HCT116 (cell line): ENCODE results near the gene CDK19. TPM values are rescaled to one million over a fixed set of nuclear protein-coding genes. Genes with fewer than 3 reads are reported as not detected.

ENCODE experiments used
- ATAC-seq: fragments of 200-7000 bp; cut with Tn5 transposase; 2 replicates; pipeline ENCODE4 v1.9.1; 2020; ENCODE audit warnings: mild to moderate bottlenecking, moderate library complexity
- BruUV-seq: library from RNA; stranded (reverse); fragments of 400-500 nt; replicated peaks from 2 replicates; lab custom pipeline; 2021; lab: Mats Ljungman, UMichigan
- CTCF ChIA-PET: fragments of 300-600 bp; sonication (Branson Sonifier 250); formaldehyde crosslinking; loops from one replicate; lab custom pipeline; 2021; ENCODE audit warnings: antibody characterized with exemption; lab: Charles Lee
- POLR2A ChIA-PET: fragments of 300-600, 350-600 bp; sonication (Branson Sonifier 250); formaldehyde crosslinking; loops from one replicate; lab custom pipeline; 2021; ENCODE audit warnings: antibody characterized with exemption; lab: Charles Lee
- RAD21 ChIA-PET, 2 experiments: fragments of 300-600 bp; sonication (Branson Sonifier 250); formaldehyde crosslinking; loops; one replicate each; lab custom pipeline; 2023; ENCODE audit warnings: low total read pairs in 2 of 2; ENCODE audit not compliant: uncharacterized antibody in 2 of 2, unreplicated experiment in 2 of 2, low non-redundant PET in 1 of 2; lab: Charles Lee
- DNase-seq: peaks from one replicate; pipeline ENCODE4 v3.0.0-alpha.2; 2010; ENCODE audit warnings: low read depth, low spot score
- H2AFZ ChIP-seq: fragments of 200-600 bp; shearing (Covaris generic), sonication (generic); 2 replicates; pipeline ENCODE4 v1.6.1; 2017; ENCODE audit warnings: low read depth, mixed run types, mixed read lengths, antibody characterized with exemption, low read length; ENCODE audit not compliant: poor library complexity, severe bottlenecking
- H3K27ac ChIP-seq: 2 replicates; pipeline ENCODE4 v1.5.1; 2012; ENCODE audit warnings: low read depth, low read length
- H3K27me3 ChIP-seq: fragments of 200-600 bp; sonication (generic); 2 replicates; pipeline ENCODE4 v1.6.1; 2016; ENCODE audit warnings: mixed run types, low read length, mixed read lengths; ENCODE audit not compliant: insufficient read depth
- H3K36me3 ChIP-seq, 2 experiments: fragments of 200-500 bp in 1 of 2; fragments of 200-600 bp in 1 of 2; sonication (Bioruptor generic) in 1 of 2; sonication (generic) in 1 of 2; 2 replicates each; pipeline versions ENCODE4 v1.5.1 to v1.6.1; 2014 to 2016; ENCODE audit warnings: low read length in 2 of 2, inconsistent platforms in 1 of 2, mixed read lengths in 1 of 2, mixed run types in 1 of 2; ENCODE audit not compliant: insufficient read depth in 2 of 2, control insufficient read depth in 1 of 2
- H3K4me1 ChIP-seq, 2 experiments: fragments of 200-600 bp in 1 of 2; sonication (generic) in 1 of 2; 2 replicates each; pipeline versions ENCODE4 v1.5.1 to v1.6.1; 2012 to 2017; ENCODE audit warnings: low read length in 2 of 2, inconsistent platforms in 1 of 2, mild to moderate bottlenecking in 1 of 2, mixed read lengths in 1 of 2, mixed run types in 1 of 2, moderate library complexity in 1 of 2; ENCODE audit not compliant: insufficient read depth in 2 of 2, control insufficient read depth in 1 of 2
- H3K4me2 ChIP-seq: fragments of 200-600 bp; sonication (generic); 2 replicates; pipeline ENCODE4 v1.6.1; 2017; ENCODE audit warnings: mixed run types, low read length, mixed read lengths
- H3K4me3 ChIP-seq, 2 experiments: fragments of 200-600 bp in 1 of 2; sonication (generic) in 1 of 2; replicated peaks in 1 of 2; 2 replicates each; pipeline ENCODE4 v1.5.1; 2011 to 2016; ENCODE audit warnings: low read length in 2 of 2, control low read depth in 1 of 2, low read depth in 1 of 2, mild to moderate bottlenecking in 1 of 2, mixed read lengths in 1 of 2, mixed run types in 1 of 2
- H3K79me2 ChIP-seq: fragments of 200-600 bp; sonication (generic); 2 replicates; pipeline ENCODE4 v1.6.1; 2017; ENCODE audit warnings: mild to moderate bottlenecking, mixed run types, low read length, moderate library complexity, mixed read lengths; ENCODE audit not compliant: insufficient read depth
- H3K9ac ChIP-seq: fragments of 200-600 bp; sonication (generic); 2 replicates; pipeline ENCODE4 v1.6.1; 2016; ENCODE audit warnings: low read length, mixed read lengths
- H3K9me2 ChIP-seq: fragments of 200-600 bp; sonication (generic), shearing (Covaris generic); 2 replicates; pipeline ENCODE4 v1.6.1; 2017; ENCODE audit warnings: mixed run types, mild to moderate bottlenecking, moderate library complexity; ENCODE audit not compliant: insufficient read depth
- H3K9me3 ChIP-seq, 2 experiments: fragments of 200-500 bp in 1 of 2; fragments of 200-600 bp in 1 of 2; sonication (Bioruptor generic) in 1 of 2; sonication (generic) in 1 of 2; 2 replicates each; pipeline ENCODE4 v1.6.1; 2014 to 2017; ENCODE audit warnings: low read length in 2 of 2, mixed read lengths in 2 of 2, inconsistent platforms in 1 of 2, low read depth in 1 of 2, mild to moderate bottlenecking in 1 of 2, mixed run types in 1 of 2, moderate library complexity in 1 of 2; ENCODE audit not compliant: control insufficient read depth in 1 of 2, insufficient read depth in 1 of 2
- H4K20me1 ChIP-seq: fragments of 200-600 bp; sonication (generic), shearing (Covaris generic); 2 replicates; pipeline ENCODE4 v1.6.1; 2017; ENCODE audit warnings: mixed run types, mild to moderate bottlenecking, moderate library complexity; ENCODE audit not compliant: insufficient read depth
- CEBPB ChIP-seq: IDR thresholded peaks from 2 replicates; pipeline ENCODE4 v1.6.1; 2012; ENCODE audit warnings: low read depth
- EGR1 ChIP-seq: IDR thresholded peaks from 2 replicates; pipeline ENCODE4 v1.6.1; 2012; ENCODE audit warnings: low read depth
- ELF1 ChIP-seq: IDR thresholded peaks from 2 replicates; pipeline ENCODE4 v1.6.1; 2012; ENCODE audit warnings: low read depth, borderline replicate concordance
- EZH2 ChIP-seq: fragments of 200-600 bp; sonication (generic); IDR thresholded peaks from 2 replicates; pipeline ENCODE4 v1.6.1; 2017; ENCODE audit warnings: antibody characterized with exemption, mixed run types
- EZH2phosphoT487 ChIP-seq: fragments of 200-600 bp; IDR thresholded peaks from 2 replicates; pipeline ENCODE4 v1.6.1; 2018; ENCODE audit warnings: antibody characterized with exemption, borderline replicate concordance
- POLR2A ChIP-seq: IDR thresholded peaks from 2 replicates; pipeline ENCODE4 v1.7.0; 2011; ENCODE audit warnings: borderline replicate concordance; ENCODE audit not compliant: insufficient read depth, insufficient read length; ENCODE audit errors: extremely low read depth
- POLR2AphosphoS5 ChIP-seq: IDR thresholded peaks from 2 replicates; pipeline ENCODE4 v1.6.1; 2011; ENCODE audit warnings: mild to moderate bottlenecking, low read depth, low read length, moderate library complexity
- SIN3A ChIP-seq: IDR thresholded peaks from 2 replicates; pipeline ENCODE4 v1.6.1; 2012; ENCODE audit warnings: low read depth
- SP1 ChIP-seq: IDR thresholded peaks from 2 replicates; pipeline ENCODE4 v1.6.1; 2012; ENCODE audit warnings: low read depth
- SRF ChIP-seq: IDR thresholded peaks from 2 replicates; pipeline ENCODE4 v1.6.1; 2012; ENCODE audit warnings: low read depth
- YY1 ChIP-seq: IDR thresholded peaks from 2 replicates; pipeline ENCODE4 v1.6.1; 2011; ENCODE audit warnings: low read length, low read depth, moderate library complexity, mild to moderate bottlenecking; ENCODE audit not compliant: insufficient replicate concordance; ENCODE audit errors: extremely low read depth
- intact Hi-C: fragments of 100-400 bp; cut with micrococcal nuclease; formaldehyde crosslinking; loops from 2 replicates; pipeline ENCODE4 v1.10.0; 2022
- total RNA-seq: library from RNA; stranded (reverse); gene quantifications from one replicate; pipeline ENCODE4 v1.2.1, GENCODE V29; 2021; ENCODE audit not compliant: unreplicated experiment
- TF ChIP-seq, protein P1 (sequence below): IDR thresholded peaks from 2 replicates; pipeline ENCODE4 v1.6.1; 2012
- TF ChIP-seq, protein P2 (sequence below): IDR thresholded peaks from 2 replicates; pipeline ENCODE4 v1.6.1; 2011; ENCODE audit warnings: mild to moderate bottlenecking, low read length, moderate library complexity; ENCODE audit not compliant: insufficient replicate concordance; ENCODE audit errors: extremely low read depth
- TF ChIP-seq, protein P3 (sequence below): IDR thresholded peaks from 2 replicates; pipeline ENCODE4 v1.6.1; 2012
- TF ChIP-seq, protein P4 (sequence below): IDR thresholded peaks from 2 replicates; pipeline ENCODE4 v1.6.1; 2012; ENCODE audit warnings: low read depth

Gene CDK19
- total RNA-seq, 1 experiment from 2014 or later = 20.0 TPM

DNA sequence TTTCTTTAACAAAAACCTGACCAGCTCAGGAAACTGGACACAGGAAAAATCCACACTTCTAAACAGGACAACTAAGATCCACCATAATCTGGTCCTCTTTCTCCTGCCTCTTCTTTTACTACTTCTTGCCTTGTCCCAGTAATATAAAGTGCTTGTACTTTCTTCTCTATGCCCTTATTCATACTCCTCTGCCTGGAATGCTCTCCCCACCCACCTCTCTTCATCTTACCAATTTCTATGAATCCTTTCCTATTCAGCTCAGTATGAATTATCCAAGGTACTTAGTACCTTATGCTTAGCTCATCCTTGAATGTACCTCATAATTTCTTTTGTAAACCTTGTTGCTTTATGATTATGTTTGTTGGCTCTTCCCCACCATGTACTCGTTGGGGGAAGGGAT lies 159.4 kb downstream of the CDK19 start:
- POLR2A ChIA-PET = no interaction called here
- Histone ChIP-seq H3K79me2 (no peaks in the 10 kb centered on the region), H3K9ac (no peak overlapping the region), H3K4me1 (no peaks in the 10 kb centered on the region), H3K36me3 (no peaks in the 10 kb centered on the region), H3K27ac (no peak overlapping the region), H3K4me3 (no peak overlapping the region), H3K27me3 (no peaks in the 10 kb centered on the region), H3K4me2 (no peak overlapping the region), H2AFZ (no peak overlapping the region), H4K20me1 (no peaks in the 10 kb centered on the region), H3K9me3 (no peaks in the 10 kb centered on the region), H3K9me2 (no peaks in the 10 kb centered on the region)
- no peak for TF ChIP-seq ELF1
- TF ChIP-seq, protein P1, sequence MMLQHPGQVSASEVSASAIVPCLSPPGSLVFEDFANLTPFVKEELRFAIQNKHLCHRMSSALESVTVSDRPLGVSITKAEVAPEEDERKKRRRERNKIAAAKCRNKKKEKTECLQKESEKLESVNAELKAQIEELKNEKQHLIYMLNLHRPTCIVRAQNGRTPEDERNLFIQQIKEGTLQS = no peak
- no peak for TF ChIP-seq EZH2
- no peak for TF ChIP-seq SIN3A
- TF ChIP-seq, protein P2, sequence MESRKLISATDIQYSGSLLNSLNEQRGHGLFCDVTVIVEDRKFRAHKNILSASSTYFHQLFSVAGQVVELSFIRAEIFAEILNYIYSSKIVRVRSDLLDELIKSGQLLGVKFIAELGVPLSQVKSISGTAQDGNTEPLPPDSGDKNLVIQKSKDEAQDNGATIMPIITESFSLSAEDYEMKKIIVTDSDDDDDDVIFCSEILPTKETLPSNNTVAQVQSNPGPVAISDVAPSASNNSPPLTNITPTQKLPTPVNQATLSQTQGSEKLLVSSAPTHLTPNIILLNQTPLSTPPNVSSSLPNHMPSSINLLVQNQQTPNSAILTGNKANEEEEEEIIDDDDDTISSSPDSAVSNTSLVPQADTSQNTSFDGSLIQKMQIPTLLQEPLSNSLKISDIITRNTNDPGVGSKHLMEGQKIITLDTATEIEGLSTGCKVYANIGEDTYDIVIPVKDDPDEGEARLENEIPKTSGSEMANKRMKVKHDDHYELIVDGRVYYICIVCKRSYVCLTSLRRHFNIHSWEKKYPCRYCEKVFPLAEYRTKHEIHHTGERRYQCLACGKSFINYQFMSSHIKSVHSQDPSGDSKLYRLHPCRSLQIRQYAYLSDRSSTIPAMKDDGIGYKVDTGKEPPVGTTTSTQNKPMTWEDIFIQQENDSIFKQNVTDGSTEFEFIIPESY = no peak
- RAD21 ChIA-PET = no interaction called here
- intact Hi-C loops = no loop called here
- CTCF ChIA-PET = no interaction called here
- no peak for DNase-seq
- no peak for ATAC-seq
- BruUV-seq = no TSS peak

DNA sequence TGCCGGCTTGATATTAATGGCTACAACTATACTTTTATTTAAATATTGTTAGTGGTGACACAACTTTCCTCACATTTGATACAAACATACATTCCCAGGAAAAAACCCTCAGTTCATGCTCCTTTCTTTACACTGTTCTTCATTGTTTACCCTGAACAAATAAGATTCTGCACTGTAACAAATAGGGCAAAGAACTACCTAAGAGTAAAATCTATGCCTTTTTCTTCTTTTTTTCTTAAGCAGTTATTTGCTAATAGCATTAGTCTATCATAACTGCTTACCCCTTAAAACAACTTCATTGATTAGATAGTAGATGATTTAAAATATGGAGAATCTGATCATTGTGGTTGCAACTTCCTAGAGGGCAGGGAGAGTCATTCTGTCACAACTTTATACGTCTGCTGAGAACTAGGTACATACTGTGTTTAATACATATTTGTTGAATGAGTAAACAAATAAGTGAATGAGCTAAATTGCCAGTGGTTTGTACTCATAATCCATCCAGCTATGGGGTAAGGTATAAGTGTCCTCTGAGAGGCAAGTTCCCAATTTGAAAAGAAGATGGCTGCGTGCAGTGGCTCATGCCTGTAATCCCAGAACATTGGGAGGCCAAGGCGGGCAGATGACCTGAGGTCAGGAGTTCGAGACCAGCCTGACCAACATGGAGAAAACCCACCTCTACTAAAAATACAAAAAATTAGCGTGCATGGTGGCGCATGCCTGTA lies 161.0 kb downstream of the CDK19 start:
- Histone ChIP-seq H3K4me2 (no peak overlapping the region), H3K4me3 (no peak overlapping the region)
- DNase-seq = no peak

More for the DNA sequence above, 161.0 kb downstream of the CDK19 start:
- H2AFZ ChIP-seq = no peak overlapping the region
- ChIA-PET POLR2A (no interaction called here), CTCF (no interaction called here), RAD21 (no interaction called here)
- no peaks in the 10 kb centered on the region for H3K36me3 ChIP-seq
- H3K9me2 ChIP-seq = no peaks in the 10 kb centered on the region
- H3K9ac ChIP-seq = no peak overlapping the region
- H3K4me1 ChIP-seq = no peaks in the 10 kb centered on the region
- TF ChIP-seq SRF (no peak), EZH2phosphoT487 (no peak), SP1 (no peak), POLR2AphosphoS5 (no peak), EGR1 (no peak), CEBPB (no peak), EZH2 (no peak), YY1 (no peak), POLR2A (no peak)
- TF ChIP-seq, protein P3, sequence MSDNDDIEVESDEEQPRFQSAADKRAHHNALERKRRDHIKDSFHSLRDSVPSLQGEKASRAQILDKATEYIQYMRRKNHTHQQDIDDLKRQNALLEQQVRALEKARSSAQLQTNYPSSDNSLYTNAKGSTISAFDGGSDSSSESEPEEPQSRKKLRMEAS = no peak
- TF ChIP-seq, protein P4, sequence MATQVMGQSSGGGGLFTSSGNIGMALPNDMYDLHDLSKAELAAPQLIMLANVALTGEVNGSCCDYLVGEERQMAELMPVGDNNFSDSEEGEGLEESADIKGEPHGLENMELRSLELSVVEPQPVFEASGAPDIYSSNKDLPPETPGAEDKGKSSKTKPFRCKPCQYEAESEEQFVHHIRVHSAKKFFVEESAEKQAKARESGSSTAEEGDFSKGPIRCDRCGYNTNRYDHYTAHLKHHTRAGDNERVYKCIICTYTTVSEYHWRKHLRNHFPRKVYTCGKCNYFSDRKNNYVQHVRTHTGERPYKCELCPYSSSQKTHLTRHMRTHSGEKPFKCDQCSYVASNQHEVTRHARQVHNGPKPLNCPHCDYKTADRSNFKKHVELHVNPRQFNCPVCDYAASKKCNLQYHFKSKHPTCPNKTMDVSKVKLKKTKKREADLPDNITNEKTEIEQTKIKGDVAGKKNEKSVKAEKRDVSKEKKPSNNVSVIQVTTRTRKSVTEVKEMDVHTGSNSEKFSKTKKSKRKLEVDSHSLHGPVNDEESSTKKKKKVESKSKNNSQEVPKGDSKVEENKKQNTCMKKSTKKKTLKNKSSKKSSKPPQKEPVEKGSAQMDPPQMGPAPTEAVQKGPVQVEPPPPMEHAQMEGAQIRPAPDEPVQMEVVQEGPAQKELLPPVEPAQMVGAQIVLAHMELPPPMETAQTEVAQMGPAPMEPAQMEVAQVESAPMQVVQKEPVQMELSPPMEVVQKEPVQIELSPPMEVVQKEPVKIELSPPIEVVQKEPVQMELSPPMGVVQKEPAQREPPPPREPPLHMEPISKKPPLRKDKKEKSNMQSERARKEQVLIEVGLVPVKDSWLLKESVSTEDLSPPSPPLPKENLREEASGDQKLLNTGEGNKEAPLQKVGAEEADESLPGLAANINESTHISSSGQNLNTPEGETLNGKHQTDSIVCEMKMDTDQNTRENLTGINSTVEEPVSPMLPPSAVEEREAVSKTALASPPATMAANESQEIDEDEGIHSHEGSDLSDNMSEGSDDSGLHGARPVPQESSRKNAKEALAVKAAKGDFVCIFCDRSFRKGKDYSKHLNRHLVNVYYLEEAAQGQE = no peak
- ATAC-seq = no peak
- H3K9me3 ChIP-seq = no peaks in the 10 kb centered on the region
- H3K79me2 ChIP-seq = no peaks in the 10 kb centered on the region
- BruUV-seq = no TSS peak
- no peaks in the 10 kb centered on the region for H4K20me1 ChIP-seq
- H3K27me3 ChIP-seq = no peaks in the 10 kb centered on the region
- H3K27ac ChIP-seq = no peak overlapping the region
- intact Hi-C loops = no loop called here
